Liver (tissue), 9 donors: ENCODE measurements around the gene TCF12. TPM values are rescaled to one million over a fixed set of nuclear protein-coding genes. Genes with fewer than 3 reads are reported as not detected.

Source experiments
- DNase-seq: peaks from one replicate; pipeline ENCODE4 v3.0.0-alpha.2; 2017; ENCODE audit warnings: low spot score
- H3K27ac ChIP-seq, 2 donors: one replicate each; pipeline ENCODE4 v1.7.0; 2013; ENCODE audit warnings: inconsistent platforms in 2 of 2, low read length in 2 of 2, control low read depth in 1 of 2, low read depth in 1 of 2, mild to moderate bottlenecking in 1 of 2
- H3K27me3 ChIP-seq, 4 donors: one replicate each; pipeline versions ENCODE4 v1.6.1 to v1.7.0; 2013; ENCODE audit warnings: low read length in 3 of 4, inconsistent platforms in 1 of 4, mild to moderate bottlenecking in 1 of 4, moderate library complexity in 1 of 4; ENCODE audit not compliant: control insufficient read depth in 4 of 4, insufficient read depth in 4 of 4
- H3K36me3 ChIP-seq, 4 donors: one replicate each; pipeline versions ENCODE4 v1.6.1 to v1.7.0; 2013; ENCODE audit warnings: low read length in 3 of 4, mild to moderate bottlenecking in 3 of 4, low read depth in 1 of 4, moderate library complexity in 1 of 4; ENCODE audit not compliant: control insufficient read depth in 4 of 4, insufficient read depth in 3 of 4
- H3K4me1 ChIP-seq, 4 donors: one replicate each; pipeline versions ENCODE4 v1.6.1 to v1.7.0; 2013; ENCODE audit warnings: low read length in 3 of 4, mild to moderate bottlenecking in 3 of 4, moderate library complexity in 1 of 4; ENCODE audit not compliant: control insufficient read depth in 4 of 4, insufficient read depth in 4 of 4
- H3K4me3 ChIP-seq, 3 donors: one replicate each; pipeline versions ENCODE4 v1.6.1 to v1.7.0; 2013; ENCODE audit warnings: low read length in 3 of 3, control low read depth in 1 of 3, low read depth in 1 of 3, mild to moderate bottlenecking in 1 of 3
- H3K9ac ChIP-seq, 2 donors: one replicate each; pipeline ENCODE4 v1.7.0; 2013; ENCODE audit warnings: low read length in 2 of 2, mild to moderate bottlenecking in 2 of 2, moderate library complexity in 2 of 2, control low read depth in 1 of 2, low read depth in 1 of 2
- H3K9me3 ChIP-seq, 4 donors: one replicate each; pipeline versions ENCODE4 v1.6.1 to v1.7.0; 2013; ENCODE audit warnings: low read length in 3 of 4; ENCODE audit not compliant: control insufficient read depth in 4 of 4
- EGR1 ChIP-seq, 2 donors: IDR thresholded peaks; 2 replicates each; pipeline ENCODE4 v1.6.1; 2016 to 2018; ENCODE audit warnings: antibody characterized with exemption in 2 of 2, low read depth in 2 of 2
- FOXA2 ChIP-seq: IDR thresholded peaks from 2 replicates; pipeline ENCODE4 v1.6.1; 2016; ENCODE audit warnings: antibody characterized with exemption
- GABPA ChIP-seq, 2 donors: IDR thresholded peaks in 1 of 2; conservative IDR thresholded peaks in 1 of 2; 2 replicates each; pipeline ENCODE4 v1.6.1; 2016; ENCODE audit warnings: antibody characterized with exemption in 2 of 2, mild to moderate bottlenecking in 1 of 2, moderate library complexity in 1 of 2
- HNF4A ChIP-seq, 2 donors: conservative IDR thresholded peaks; 2 replicates each; pipeline ENCODE4 v1.6.1; 2016; ENCODE audit warnings: antibody characterized with exemption in 2 of 2, mild to moderate bottlenecking in 2 of 2
- HNF4G ChIP-seq: IDR thresholded peaks from 2 replicates; pipeline ENCODE4 v1.6.1; 2016; ENCODE audit warnings: antibody characterized with exemption
- JUND ChIP-seq, 2 donors: IDR thresholded peaks; 2 replicates each; pipeline ENCODE4 v1.6.1; 2016; ENCODE audit warnings: antibody characterized with exemption in 2 of 2
- MAX ChIP-seq: IDR thresholded peaks from 2 replicates; pipeline ENCODE4 v1.6.1; 2016; ENCODE audit warnings: antibody characterized with exemption
- RAD21 ChIP-seq, 2 donors: IDR thresholded peaks; 2 replicates each; pipeline ENCODE4 v1.6.1; 2016; ENCODE audit warnings: antibody characterized with exemption in 2 of 2, mild to moderate bottlenecking in 2 of 2
- RXRA ChIP-seq, 2 donors: IDR thresholded peaks; 2 replicates each; pipeline ENCODE4 v1.6.1; 2017 to 2018; ENCODE audit warnings: antibody characterized with exemption in 2 of 2, mild to moderate bottlenecking in 1 of 2
- SP1 ChIP-seq: IDR thresholded peaks from 2 replicates; pipeline ENCODE4 v1.6.1; 2018; ENCODE audit warnings: antibody characterized with exemption, mild to moderate bottlenecking
- TAF1 ChIP-seq: conservative IDR thresholded peaks from 2 replicates; pipeline ENCODE4 v1.6.1; 2016; ENCODE audit warnings: antibody characterized with exemption, mild to moderate bottlenecking
- YY1 ChIP-seq: IDR thresholded peaks from 2 replicates; pipeline ENCODE4 v1.6.1; 2016; ENCODE audit warnings: antibody characterized with exemption, mild to moderate bottlenecking
- WGBS: extraction: QIAGEN DNeasy Blood & Tissue Kit; methylation state at CpG from one replicate; pipeline ENCODE4 v1.1.7; 2013; 5-methylcytosine and 5-hydroxymethylcytosine counted together
- polyA plus RNA-seq, 2 donors: library from polyadenylated mRNA; stranded (reverse) in 1 of 2; unstranded in 1 of 2; fragments of 200-250 nt in 1 of 2; fragments of >200 nt in 1 of 2; fragmentation: Nextera tagmentation in 1 of 2; extraction: Ambion mirVana in 1 of 2; gene quantifications; one replicate each; pipeline versions ENCODE4 v1.2.1 to v1.2.3, GENCODE V29; 2013 to 2015
- total RNA-seq, 2 donors: library from RNA; depleted of rRNA; stranded (reverse); fragments of >200 nt; gene quantifications; one replicate each; pipeline ENCODE4 v1.2.3, GENCODE V29; 2014
- TF ChIP-seq, protein P1 (sequence below): fragments of 150-350 bp; IDR thresholded peaks from 2 replicates; pipeline ENCODE4 v1.5.1; 2017; ENCODE audit warnings: improper control_type of control experiment, low read depth, low read length; ENCODE audit not compliant: missing input control
- TF ChIP-seq, protein P2 (sequence below): IDR thresholded peaks from 2 replicates; pipeline ENCODE4 v1.6.1; 2016; ENCODE audit warnings: antibody characterized with exemption
- TF ChIP-seq, protein P3 (sequence below): IDR thresholded peaks from 2 replicates; pipeline ENCODE4 v1.6.1; 2016; ENCODE audit warnings: antibody characterized with exemption, mild to moderate bottlenecking
- donor health status: healthy.
- donor health status: healthy.
- donor health status: healthy.
- donor health status: healthy.
- donor health status: healthy.

TCF12 gene
- total and polyA plus RNA-seq, 4 donors, result 8.7 to 38.3 (median 22.3) TPM

GRCh38 chr15:57102858-57103257 is 184.4 kb downstream of the TCF12 start:
- Histone ChIP-seq H3K27me3 (no peaks in the 10 kb centered on the region), H3K9me3 (no peaks in the 10 kb centered on the region), H3K27ac (no peak overlapping the region), H3K4me3 (no peak overlapping the region), H3K4me1 (no peaks in the 10 kb centered on the region), H3K36me3 (peaks cover 0 to 2% (median 0%) of the 10 kb centered on the region in 4 donors), H3K9ac (no peak overlapping the region)
- TF ChIP-seq TAF1, result no peak
- TF ChIP-seq HNF4A (conservative IDR thresholded peaks at IDR 0.05), result no peak
- WGBS, result 94% methylated on average over 5 of the region's 5 CpGs
- DNase-seq, result no peak

GRCh38 chr15:57108296-57108695 is 189.9 kb downstream of the TCF12 start:
- H3K27me3 ChIP-seq, result no peaks in the 10 kb centered on the region
- WGBS, result 98% methylated on average over 2 of the region's 2 CpGs

GRCh38 chr15:57109005-57109404 is 190.6 kb downstream of the TCF12 start:
- no peak for DNase-seq
- 97% methylated on average over 2 of the region's 2 CpGs for WGBS
- Histone ChIP-seq H3K27me3 (no peaks in the 10 kb centered on the region), H3K9me3 (no peaks in the 10 kb centered on the region), H3K9ac (no peak overlapping the region), H3K4me1 (peaks cover 0 to 3% (median 0%) of the 10 kb centered on the region in 4 donors), H3K4me3 (no peak overlapping the region), H3K27ac (no peak overlapping the region), H3K36me3 (peaks cover 0 to 2% (median 0%) of the 10 kb centered on the region in 4 donors)
- TF ChIP-seq EGR1 (IDR thresholded peaks at IDR 0.05; ENCODE audit: low read depth in 2 of 2), result no peak
- no peak for TF ChIP-seq SP1
- TF ChIP-seq, protein P1, sequence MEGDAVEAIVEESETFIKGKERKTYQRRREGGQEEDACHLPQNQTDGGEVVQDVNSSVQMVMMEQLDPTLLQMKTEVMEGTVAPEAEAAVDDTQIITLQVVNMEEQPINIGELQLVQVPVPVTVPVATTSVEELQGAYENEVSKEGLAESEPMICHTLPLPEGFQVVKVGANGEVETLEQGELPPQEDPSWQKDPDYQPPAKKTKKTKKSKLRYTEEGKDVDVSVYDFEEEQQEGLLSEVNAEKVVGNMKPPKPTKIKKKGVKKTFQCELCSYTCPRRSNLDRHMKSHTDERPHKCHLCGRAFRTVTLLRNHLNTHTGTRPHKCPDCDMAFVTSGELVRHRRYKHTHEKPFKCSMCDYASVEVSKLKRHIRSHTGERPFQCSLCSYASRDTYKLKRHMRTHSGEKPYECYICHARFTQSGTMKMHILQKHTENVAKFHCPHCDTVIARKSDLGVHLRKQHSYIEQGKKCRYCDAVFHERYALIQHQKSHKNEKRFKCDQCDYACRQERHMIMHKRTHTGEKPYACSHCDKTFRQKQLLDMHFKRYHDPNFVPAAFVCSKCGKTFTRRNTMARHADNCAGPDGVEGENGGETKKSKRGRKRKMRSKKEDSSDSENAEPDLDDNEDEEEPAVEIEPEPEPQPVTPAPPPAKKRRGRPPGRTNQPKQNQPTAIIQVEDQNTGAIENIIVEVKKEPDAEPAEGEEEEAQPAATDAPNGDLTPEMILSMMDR, result no peak
- no peak for TF ChIP-seq RXRA (IDR thresholded peaks at IDR 0.05)
- TF ChIP-seq HNF4G, result no peak
- TF ChIP-seq FOXA2, result no peak
- TF ChIP-seq GABPA (IDR thresholded peaks at IDR 0.05 in 1 of 2, conservative IDR thresholded peaks at IDR 0.05 in 1 of 2), result no peak
- no peak for TF ChIP-seq YY1
- no peak for TF ChIP-seq RAD21 (IDR thresholded peaks at IDR 0.05)
- TF ChIP-seq HNF4A (conservative IDR thresholded peaks at IDR 0.05), result no peak
- no peak for TF ChIP-seq TAF1
- TF ChIP-seq, protein P2, sequence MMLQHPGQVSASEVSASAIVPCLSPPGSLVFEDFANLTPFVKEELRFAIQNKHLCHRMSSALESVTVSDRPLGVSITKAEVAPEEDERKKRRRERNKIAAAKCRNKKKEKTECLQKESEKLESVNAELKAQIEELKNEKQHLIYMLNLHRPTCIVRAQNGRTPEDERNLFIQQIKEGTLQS, result no peak
- no peak for TF ChIP-seq JUND (IDR thresholded peaks at IDR 0.05)

More at GRCh38 chr15:57108296-57108695, 189.9 kb downstream of the TCF12 start:
- Histone ChIP-seq H3K27ac (no peak overlapping the region), H3K4me3 (no peak overlapping the region), H3K9ac (no peak overlapping the region), H3K36me3 (peaks cover 0 to 2% (median 0%) of the 10 kb centered on the region in 4 donors), H3K4me1 (no peaks in the 10 kb centered on the region), H3K9me3 (no peaks in the 10 kb centered on the region)
- no peak for TF ChIP-seq SP1
- no peak for TF ChIP-seq EGR1 (IDR thresholded peaks at IDR 0.05; ENCODE audit: low read depth in 2 of 2)
- no peak for TF ChIP-seq HNF4A (conservative IDR thresholded peaks at IDR 0.05)
- TF ChIP-seq MAX, result no peak
- TF ChIP-seq, protein P3, sequence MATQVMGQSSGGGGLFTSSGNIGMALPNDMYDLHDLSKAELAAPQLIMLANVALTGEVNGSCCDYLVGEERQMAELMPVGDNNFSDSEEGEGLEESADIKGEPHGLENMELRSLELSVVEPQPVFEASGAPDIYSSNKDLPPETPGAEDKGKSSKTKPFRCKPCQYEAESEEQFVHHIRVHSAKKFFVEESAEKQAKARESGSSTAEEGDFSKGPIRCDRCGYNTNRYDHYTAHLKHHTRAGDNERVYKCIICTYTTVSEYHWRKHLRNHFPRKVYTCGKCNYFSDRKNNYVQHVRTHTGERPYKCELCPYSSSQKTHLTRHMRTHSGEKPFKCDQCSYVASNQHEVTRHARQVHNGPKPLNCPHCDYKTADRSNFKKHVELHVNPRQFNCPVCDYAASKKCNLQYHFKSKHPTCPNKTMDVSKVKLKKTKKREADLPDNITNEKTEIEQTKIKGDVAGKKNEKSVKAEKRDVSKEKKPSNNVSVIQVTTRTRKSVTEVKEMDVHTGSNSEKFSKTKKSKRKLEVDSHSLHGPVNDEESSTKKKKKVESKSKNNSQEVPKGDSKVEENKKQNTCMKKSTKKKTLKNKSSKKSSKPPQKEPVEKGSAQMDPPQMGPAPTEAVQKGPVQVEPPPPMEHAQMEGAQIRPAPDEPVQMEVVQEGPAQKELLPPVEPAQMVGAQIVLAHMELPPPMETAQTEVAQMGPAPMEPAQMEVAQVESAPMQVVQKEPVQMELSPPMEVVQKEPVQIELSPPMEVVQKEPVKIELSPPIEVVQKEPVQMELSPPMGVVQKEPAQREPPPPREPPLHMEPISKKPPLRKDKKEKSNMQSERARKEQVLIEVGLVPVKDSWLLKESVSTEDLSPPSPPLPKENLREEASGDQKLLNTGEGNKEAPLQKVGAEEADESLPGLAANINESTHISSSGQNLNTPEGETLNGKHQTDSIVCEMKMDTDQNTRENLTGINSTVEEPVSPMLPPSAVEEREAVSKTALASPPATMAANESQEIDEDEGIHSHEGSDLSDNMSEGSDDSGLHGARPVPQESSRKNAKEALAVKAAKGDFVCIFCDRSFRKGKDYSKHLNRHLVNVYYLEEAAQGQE, result no peak
- TF ChIP-seq GABPA (IDR thresholded peaks at IDR 0.05 in 1 of 2, conservative IDR thresholded peaks at IDR 0.05 in 1 of 2), result no peak
- no peak for TF ChIP-seq RAD21 (IDR thresholded peaks at IDR 0.05)
- TF ChIP-seq, protein P1, result no peak
- no peak for DNase-seq
